Transverse colon (tissue), 4 donors: ENCODE measurements around the gene PTPRD. TPM values are rescaled to one million over a fixed set of nuclear protein-coding genes. Genes with fewer than 3 reads are reported as not detected.

Source experiments
- DNase-seq: peaks from one replicate; pipeline ENCODE4 v3.0.0-alpha.2; 2019
- H3K27ac ChIP-seq, 4 donors: fragments of 200-600 bp; sonication (generic); 2 replicates each; pipeline ENCODE4 v1.5.1; 2016 to 2018; ENCODE audit warnings: inconsistent platforms in 4 of 4
- H3K27me3 ChIP-seq: fragments of 200-600 bp; sonication (generic); 2 replicates; pipeline ENCODE4 v1.5.1; 2017; ENCODE audit warnings: inconsistent platforms
- H3K36me3 ChIP-seq, 4 donors: fragments of 200-600 bp; sonication (generic); 2 replicates each; pipeline ENCODE4 v1.5.1; 2017 to 2019; ENCODE audit warnings: inconsistent platforms in 4 of 4
- H3K4me1 ChIP-seq, 4 donors: fragments of 200-600 bp; sonication (generic); 2 replicates each; pipeline ENCODE4 v1.5.1; 2017 to 2020; ENCODE audit warnings: inconsistent platforms in 4 of 4
- H3K4me3 ChIP-seq, 4 donors: fragments of 200-600 bp; sonication (generic); 1 replicate in 1 of 4; 2 replicates in 3 of 4; pipeline versions ENCODE4 v1.5.1 to v1.6.1; 2017 to 2019; ENCODE audit warnings: inconsistent platforms in 4 of 4
- H3K9me3 ChIP-seq, 2 donors: fragments of 200-600 bp; sonication (generic); 2 replicates each; pipeline ENCODE4 v1.5.1; 2017 to 2019; ENCODE audit warnings: inconsistent platforms in 2 of 2
- CTCF ChIP-seq, 5 experiments: fragments of 200-600 bp in 3 of 5; fragments of 450-650 bp in 2 of 5; sonication (generic) in 3 of 5; IDR thresholded peaks; 1 replicate in 2 of 5; 2 replicates in 3 of 5; pipeline ENCODE4 v1.5.1; 2016 to 2017; ENCODE audit warnings: antibody characterized with exemption in 5 of 5, inconsistent platforms in 3 of 5, mild to moderate bottlenecking in 2 of 5, moderate library complexity in 1 of 5
- EP300 ChIP-seq: sonication (generic); formaldehyde crosslinking; IDR thresholded peaks from one replicate; pipeline ENCODE4 v1.6.1; 2017; ENCODE audit warnings: antibody characterized with exemption, low read depth
- POLR2A ChIP-seq: fragments of 450-650 bp; IDR thresholded peaks from one replicate; pipeline ENCODE4 v1.6.1; 2016; ENCODE audit warnings: antibody characterized with exemption, mild to moderate bottlenecking, moderate library complexity
- POLR2AphosphoS5 ChIP-seq, 3 donors: sonication (generic); formaldehyde crosslinking; IDR thresholded peaks; one replicate each; pipeline ENCODE4 v1.6.1; 2016; ENCODE audit warnings: antibody characterized with exemption in 3 of 3
- WGBS, 2 donors: methylation state at CpG; one replicate each; pipeline ENCODE4 v1.1.5; 2018; ENCODE audit warnings: low coverage in 1 of 2; 5-methylcytosine and 5-hydroxymethylcytosine counted together
- in situ Hi-C, 4 donors: fragments of 200-750 bp; cut with MboI; loops; one replicate each; pipeline versions ENCODE4 v1.15.0 to v1.15.1; 2017; ENCODE audit warnings: low sequenced_read_pairs in 3 of 4, low pct_ligation_motif_present in 1 of 4, low pct_unique_long_range_greater_than_20kb in 1 of 4
- intact Hi-C: fragments of 100-400 bp; cut with DNase I; formaldehyde crosslinking; loops from one replicate; pipeline ENCODE4 v1.15.1; 2023; ENCODE audit warnings: low total_unique reads
- total RNA-seq, 4 donors: library from RNA; depleted of rRNA; stranded (reverse); fragments of >200 nt; gene quantifications; one replicate each; pipeline ENCODE4 v1.1.0, GENCODE V29; 2016

The PTPRD gene
- total RNA-seq, 4 donors from 2014 or later, result 43.0 to 115 (median 79.1) TPM

- no peak overlapping the region for H3K4me3 ChIP-seq
- no peak for TF ChIP-seq POLR2AphosphoS5 (IDR thresholded peaks at IDR 0.05)
- no peak for TF ChIP-seq POLR2A
- TF ChIP-seq CTCF (IDR thresholded peaks at IDR 0.05), result no peak
- H3K27me3 ChIP-seq, result no peaks in the 10 kb centered on the region
- no peaks in the 10 kb centered on the region for H3K9me3 ChIP-seq
- H3K4me1 ChIP-seq, result no peaks in the 10 kb centered on the region
- H3K27ac ChIP-seq, result no peak overlapping the region
- in situ Hi-C loops, result no loop called here
- WGBS, 2 donors, result 68 to 78% methylated on average over 3 to 4 of the region's 4 CpGs
- no peaks in the 10 kb centered on the region for H3K36me3 ChIP-seq
- intact Hi-C loops, result no loop called here
- no peak for DNase-seq
Measured at GRCh38 chr9:8542537-8542936, 2070.3 kb downstream of the PTPRD start.

- Histone ChIP-seq H3K27ac (no peak overlapping the region), H3K4me1 (no peaks in the 10 kb centered on the region), H3K36me3 (no peaks in the 10 kb centered on the region), H3K27me3 (no peaks in the 10 kb centered on the region), H3K4me3 (no peak overlapping the region), H3K9me3 (no peaks in the 10 kb centered on the region)
- 81 to 83% methylated on average over 5 of the region's 5 CpGs for WGBS, 2 donors
- no peak for DNase-seq
- intact Hi-C loops, result no loop called here
- no peak for TF ChIP-seq POLR2AphosphoS5 (IDR thresholded peaks at IDR 0.05)
- no peak for TF ChIP-seq POLR2A
- no peak for TF ChIP-seq CTCF (IDR thresholded peaks at IDR 0.05)
- no peak for TF ChIP-seq EP300
- in situ Hi-C loops, result no loop called here
Measured at GRCh38 chr9:8539681-8540197, 2073.1 kb downstream of the PTPRD start.

- DNase-seq, result no peak
- TF ChIP-seq POLR2A, result no peak
- TF ChIP-seq EP300, result no peak
- TF ChIP-seq POLR2AphosphoS5 (IDR thresholded peaks at IDR 0.05), result no peak
- TF ChIP-seq CTCF (IDR thresholded peaks at IDR 0.05), result no peak
- no peak overlapping the region for H3K27ac ChIP-seq
- 88 to 94% methylated on average over 2 of the region's 2 CpGs for WGBS, 2 donors
- H3K36me3 ChIP-seq, result no peaks in the 10 kb centered on the region
- intact Hi-C loops, result no loop called here
- no peaks in the 10 kb centered on the region for H3K9me3 ChIP-seq
- in situ Hi-C loops, result no loop called here
- no peaks in the 10 kb centered on the region for H3K27me3 ChIP-seq
- no peaks in the 10 kb centered on the region for H3K4me1 ChIP-seq
- no peak overlapping the region for H3K4me3 ChIP-seq
Measured at GRCh38 chr9:8536845-8537244, 2076.0 kb downstream of the PTPRD start.

- Histone ChIP-seq H3K27me3 (no peaks in the 10 kb centered on the region), H3K9me3 (no peaks in the 10 kb centered on the region), H3K27ac (no peak overlapping the region), H3K4me1 (no peaks in the 10 kb centered on the region), H3K36me3 (no peaks in the 10 kb centered on the region), H3K4me3 (no peak overlapping the region)
- no peak for DNase-seq
- in situ Hi-C loops, result no loop called here
- 92 to 93% methylated on average over 1 of the region's 1 CpG for WGBS, 2 donors
- TF ChIP-seq CTCF (IDR thresholded peaks at IDR 0.05) (no peak), EP300 (no peak), POLR2A (no peak), POLR2AphosphoS5 (IDR thresholded peaks at IDR 0.05) (no peak)
- intact Hi-C loops, result no loop called here
Measured at GRCh38 chr9:8534828-8535227, 2078.0 kb downstream of the PTPRD start.
